ENCODE data around the gene NEGR1.

Gene NEGR1

GRCh38 chr1:71835442-71835813 is 446.9 kb downstream of the NEGR1 start:
- no peak for DNase-seq

DNA sequence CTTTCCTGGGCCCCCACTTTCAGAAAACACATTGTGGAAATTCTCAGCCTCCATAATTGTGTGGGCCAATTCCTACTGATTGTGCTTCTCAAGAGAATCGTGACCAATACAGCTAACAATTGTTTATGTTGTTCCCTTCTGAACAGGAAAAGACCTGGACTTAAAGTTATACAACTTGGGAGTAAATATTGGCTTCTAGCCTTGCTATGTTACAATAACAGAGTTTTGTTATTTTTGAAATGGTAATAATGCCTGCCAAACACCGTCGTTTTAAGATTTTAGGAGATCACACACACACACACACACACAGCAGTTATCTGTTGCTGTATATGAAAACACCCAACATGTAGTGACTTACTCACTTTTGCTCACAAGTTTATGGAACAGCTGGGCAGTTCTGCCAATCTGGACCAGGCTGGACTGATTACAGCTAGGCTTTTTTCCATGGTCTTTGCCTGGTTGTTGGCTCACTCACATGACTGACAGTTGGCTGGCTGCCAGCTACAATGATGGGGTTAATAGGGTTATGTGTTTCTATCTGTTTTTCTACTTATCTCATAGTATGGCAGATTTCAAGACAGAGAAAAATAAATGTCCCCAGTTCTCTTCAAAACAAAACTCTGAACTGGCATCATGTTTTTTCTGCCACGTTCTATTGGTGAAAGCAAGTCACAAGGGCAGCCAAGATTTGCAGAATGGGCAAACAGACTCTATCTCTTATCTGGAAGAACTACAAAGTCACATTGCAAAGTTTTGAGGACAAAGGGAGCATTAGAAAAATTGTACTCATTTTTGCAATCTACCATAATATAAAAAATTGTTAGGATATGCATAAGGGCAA is 447.5 kb downstream of the NEGR1 start:
- DNase-seq, result no peak

GRCh38 chr1:71831646-71832045 is 450.7 kb downstream of the NEGR1 start:
- DNase-seq, result no peak

- no peak for DNase-seq
Observed at GRCh38 chr1:71829346-71829745, 453.0 kb downstream of the NEGR1 start.

- no peak for DNase-seq
Observed at GRCh38 chr1:71828431-71829012, 453.8 kb downstream of the NEGR1 start.

DNA sequence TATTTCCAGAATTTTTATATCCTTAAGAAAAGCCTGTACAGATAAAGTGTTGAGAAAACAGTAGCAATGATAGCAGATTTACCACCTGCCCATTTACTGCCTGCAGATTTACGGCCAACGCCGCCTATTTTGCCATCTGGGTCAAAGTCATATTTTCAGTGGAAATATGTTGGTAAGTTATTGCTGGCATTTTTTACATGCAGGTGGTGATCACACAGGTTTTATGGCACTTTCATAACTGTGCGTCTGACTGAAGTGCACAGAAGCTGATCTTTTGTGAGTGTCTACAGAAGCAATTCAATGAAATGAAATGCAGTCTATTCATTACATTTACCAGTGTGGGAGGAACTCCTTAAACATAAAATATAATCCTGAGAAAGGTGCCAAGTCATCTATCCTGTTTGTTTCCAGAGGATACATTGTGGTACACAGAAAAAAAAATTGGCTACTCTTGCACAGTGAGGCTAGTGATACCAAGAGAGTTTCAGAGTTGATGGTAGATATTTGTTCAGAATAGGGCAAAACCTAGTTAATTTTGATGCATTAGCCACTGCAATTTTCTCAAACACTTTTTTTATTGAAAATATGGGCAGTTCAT is 458.5 kb downstream of the NEGR1 start:
- no peak for DNase-seq

DNA sequence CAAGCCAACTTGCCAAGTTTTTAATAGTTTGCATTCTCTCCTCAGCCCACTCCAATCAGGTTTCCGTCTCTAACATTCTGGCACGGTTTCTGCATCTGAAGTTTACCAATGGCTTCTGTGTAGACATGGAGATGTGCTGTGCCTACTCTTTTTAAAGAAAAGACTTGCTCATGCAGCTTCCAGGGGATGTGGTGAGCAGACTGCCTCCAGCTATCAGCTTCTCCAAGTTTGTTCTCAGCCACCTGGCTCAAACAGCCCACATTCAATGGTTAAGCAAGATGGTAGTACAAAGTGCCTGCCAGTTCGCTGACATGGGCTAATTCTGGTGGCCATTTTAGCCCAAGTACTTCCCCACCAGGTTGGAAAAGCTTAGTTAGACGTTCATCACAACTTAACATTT is 465.3 kb downstream of the NEGR1 start:
- no peak for DNase-seq

DNA sequence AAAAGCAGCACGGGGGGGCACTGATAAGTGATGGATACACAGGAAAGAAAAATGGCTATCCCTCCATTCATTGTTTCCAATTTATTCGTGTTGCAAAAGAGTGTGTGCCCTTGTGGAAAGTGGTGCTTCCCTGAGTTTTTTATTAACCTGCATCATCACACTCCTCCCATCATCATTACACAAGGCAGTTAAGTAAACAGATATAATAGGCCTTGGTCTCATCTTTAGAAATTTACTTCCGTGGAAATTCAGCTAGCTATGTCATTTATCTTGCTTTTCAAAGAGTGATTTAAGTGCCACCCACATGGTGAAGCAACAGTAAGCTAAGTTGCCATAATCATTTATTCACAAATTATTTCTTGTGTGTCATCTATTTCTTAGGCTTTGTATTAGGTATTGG is 473.3 kb downstream of the NEGR1 start:
- no peak for DNase-seq

DNA sequence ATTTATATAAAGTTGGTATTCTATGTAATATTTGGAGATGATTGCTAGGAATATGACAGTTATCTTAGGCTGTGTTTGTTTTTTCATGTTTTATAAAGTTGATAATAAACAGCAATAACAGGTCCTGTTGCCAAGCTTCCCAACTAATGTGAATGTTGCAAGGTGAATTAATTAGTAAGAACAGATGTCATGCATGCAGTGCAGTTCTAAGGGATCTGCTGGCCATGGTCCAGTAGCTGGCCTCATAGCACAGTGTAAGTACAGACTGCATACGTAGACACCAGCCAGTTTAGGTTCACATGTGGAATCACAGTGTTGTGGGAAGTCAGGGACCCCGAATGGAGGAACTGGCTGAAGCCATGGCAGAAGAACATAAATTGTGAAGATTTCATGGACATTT is 478.2 kb downstream of the NEGR1 start:
- no peak for DNase-seq

GRCh38 chr1:71796006-71796405 is 486.3 kb downstream of the NEGR1 start:
- DNase-seq, result no peak

DNA sequence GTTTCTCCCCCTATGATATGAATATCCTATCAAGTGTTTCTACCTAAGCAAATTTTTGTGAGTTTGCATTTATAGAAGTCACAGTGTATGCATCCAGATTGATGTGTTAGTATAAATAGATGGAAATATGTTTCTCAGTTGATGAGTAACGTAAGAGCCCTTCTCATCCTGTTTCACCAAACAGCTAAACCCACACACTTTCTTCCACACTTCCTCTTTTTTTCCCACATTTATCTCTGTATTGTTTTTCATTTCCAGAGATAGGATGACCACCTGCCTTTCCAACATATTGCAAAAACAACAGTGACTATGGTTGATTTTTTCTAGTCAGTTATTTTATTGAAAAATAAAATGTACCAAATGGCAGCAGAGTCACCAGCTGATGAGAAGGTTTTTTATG is 490.1 kb downstream of the NEGR1 start:
- no peak for DNase-seq

DNA sequence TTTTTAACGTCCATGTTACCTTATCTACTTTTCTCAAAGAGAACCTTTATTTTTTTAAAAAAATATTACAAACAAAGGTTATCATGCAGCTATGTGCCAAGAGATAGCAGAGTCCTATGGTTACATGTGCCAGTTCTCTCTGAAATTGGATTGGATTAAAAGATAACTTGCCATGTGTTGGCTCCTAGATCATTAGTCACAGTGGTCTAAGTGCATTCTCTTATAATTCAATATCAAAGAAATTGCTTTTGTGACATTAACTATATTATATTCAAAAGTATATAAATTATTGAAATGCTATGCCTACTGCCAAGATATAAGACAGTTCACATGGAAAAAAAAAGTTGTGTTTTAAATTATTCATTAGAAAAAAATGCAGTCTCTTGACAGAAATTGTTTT is 494.2 kb downstream of the NEGR1 start:
- no peak for DNase-seq

DNA sequence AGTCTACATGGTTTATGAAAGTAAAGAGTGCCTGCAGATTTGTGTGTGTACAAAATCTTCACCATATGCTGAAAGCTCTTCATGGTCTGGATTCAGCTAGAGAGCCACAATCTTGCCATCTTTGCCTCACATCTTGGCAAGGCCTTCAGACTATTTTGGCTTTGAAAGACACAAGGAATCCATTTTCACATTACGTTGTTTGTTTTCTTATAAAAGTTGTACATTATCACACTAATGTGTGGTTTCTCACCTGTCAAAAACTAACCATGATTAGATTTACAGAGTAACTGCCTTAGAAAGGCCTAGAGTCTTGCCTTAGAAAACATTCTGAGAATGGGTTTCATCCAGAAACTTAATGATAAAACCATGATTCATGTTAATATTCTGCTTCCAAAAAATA is 494.6 kb downstream of the NEGR1 start:
- no peak for DNase-seq

DNA sequence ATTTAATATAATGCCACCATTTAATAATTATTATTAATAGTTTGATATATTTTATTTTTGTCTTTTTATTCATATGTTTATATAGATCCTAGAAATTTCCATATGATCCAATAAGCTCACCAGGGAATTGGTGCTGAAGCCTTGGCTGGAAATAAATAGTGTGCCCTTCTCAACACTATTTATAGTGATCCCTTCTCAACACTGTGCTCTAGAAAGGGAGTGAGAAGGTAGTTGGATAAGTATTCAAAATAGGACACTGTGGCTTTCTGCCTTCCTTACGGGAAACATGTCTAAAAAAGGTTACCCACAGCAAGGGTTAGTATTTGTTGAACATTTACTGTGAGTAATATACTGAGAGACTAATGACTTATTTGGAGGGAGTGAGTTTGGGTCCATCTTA is 496.1 kb downstream of the NEGR1 start:
- DNase-seq, result no peak

- no peak for DNase-seq
Observed at GRCh38 chr1:71785450-71785849, 496.9 kb downstream of the NEGR1 start.

DNA sequence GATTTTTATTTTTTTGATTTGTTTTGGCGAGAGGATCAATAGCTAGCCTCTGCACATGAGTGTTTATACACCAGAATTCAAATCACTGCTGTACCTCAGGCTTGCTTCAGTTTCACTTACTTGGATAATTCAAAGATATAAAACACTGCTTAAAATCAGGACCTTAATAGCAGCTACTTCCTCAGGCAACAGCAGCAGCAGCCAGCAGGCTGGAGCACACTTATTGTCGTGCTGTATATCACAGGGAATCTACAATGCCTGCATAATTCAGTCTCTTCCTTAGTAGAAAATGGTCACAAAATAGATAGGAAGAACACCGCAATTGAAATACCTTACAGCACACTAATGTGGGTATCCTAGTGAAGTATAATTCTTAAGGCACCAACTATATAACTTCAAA is 497.3 kb downstream of the NEGR1 start:
- no peak for DNase-seq

- no peak for DNase-seq
Observed at GRCh38 chr1:71784241-71784640, 498.1 kb downstream of the NEGR1 start.

DNA sequence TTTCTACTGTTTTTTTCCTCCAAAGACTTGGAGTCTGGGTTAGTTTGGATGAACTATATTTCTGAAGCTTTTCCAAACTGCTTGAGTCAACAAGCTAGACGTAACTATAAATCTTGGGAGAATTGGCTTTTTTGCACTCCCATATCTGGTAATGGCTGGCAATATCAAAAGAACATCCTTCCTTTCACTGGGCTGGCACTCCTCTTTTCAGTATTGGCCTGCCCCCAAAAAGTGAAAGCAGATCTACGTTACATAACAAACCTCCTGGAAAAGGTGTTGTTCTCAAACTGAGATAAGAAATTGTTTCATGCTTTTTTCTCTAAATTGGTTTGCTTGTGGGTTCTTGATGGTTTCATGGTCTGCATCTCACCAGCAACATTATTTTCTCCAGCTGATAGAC is 499.3 kb downstream of the NEGR1 start:
- DNase-seq, result no peak

- no peak for DNase-seq
Observed at GRCh38 chr1:71781450-71781849, 500.9 kb downstream of the NEGR1 start.

DNA sequence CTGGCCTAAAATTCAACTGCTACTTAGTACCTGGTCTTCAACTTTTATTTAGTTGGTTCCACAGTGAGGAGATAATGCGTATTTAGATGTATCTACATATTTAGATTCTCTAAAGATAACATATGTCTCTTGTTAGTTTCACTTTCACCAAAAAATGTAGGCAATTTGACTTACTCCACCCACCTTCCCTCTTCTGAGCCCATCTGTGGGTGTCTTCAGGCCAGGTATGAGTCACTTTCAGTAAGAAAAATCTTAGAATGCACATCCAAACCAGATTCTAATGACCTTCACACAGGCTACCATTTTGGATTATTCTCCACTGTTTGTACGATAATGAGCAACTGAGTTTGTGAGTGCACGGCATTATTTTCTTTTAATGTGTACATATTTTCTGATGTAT is 501.7 kb downstream of the NEGR1 start:
- no peak for DNase-seq

DNA sequence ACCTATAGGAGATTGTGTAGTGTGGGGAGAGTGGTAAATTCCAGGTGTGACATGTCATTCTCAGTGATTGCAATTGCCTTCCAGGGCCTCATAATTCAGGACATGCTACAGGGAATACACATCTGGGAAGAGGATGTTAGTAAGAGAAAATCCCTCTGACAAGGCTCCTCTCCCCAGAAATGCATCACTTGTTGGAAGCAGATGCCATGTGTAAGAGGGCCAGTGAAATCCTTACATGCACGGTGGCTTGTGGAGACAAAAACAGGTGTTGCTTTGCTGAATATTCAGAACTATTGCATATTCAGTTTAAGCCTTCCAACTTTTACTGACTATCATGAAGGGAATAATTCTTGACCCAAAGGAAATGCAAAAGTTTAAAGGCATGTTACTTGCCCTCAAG is 503.4 kb downstream of the NEGR1 start:
- DNase-seq, result no peak

- no peak for DNase-seq
Observed at GRCh38 chr1:71777094-71777493, 505.2 kb downstream of the NEGR1 start.

GRCh38 chr1:71774705-71775104 is 507.6 kb downstream of the NEGR1 start:
- DNase-seq, result no peak

- no peak for DNase-seq
Observed at GRCh38 chr1:71770121-71770520, 512.2 kb downstream of the NEGR1 start.
